Right atrium auricular region (tissue), 2 donors: Measurements from ENCODE around the gene ITPKB. TPM values are rescaled to one million over a fixed set of nuclear protein-coding genes. Genes with fewer than 3 reads are reported as not detected.

Experiments used
- DNase-seq: peaks from one replicate; pipeline ENCODE4 v3.0.0-alpha.2; 2019; ENCODE audit warnings: low spot score
- H3K27ac ChIP-seq, 2 donors: fragments of 200-600 bp; sonication (generic); 1 replicate in 1 of 2; 2 replicates in 1 of 2; pipeline ENCODE4 v1.5.1; 2016 to 2019
- H3K27me3 ChIP-seq, 2 donors: fragments of 200-600 bp; sonication (generic); one replicate each; pipeline versions ENCODE4 v1.5.1 to v1.6.0; 2017 to 2019
- H3K36me3 ChIP-seq: fragments of 200-600 bp; sonication (generic); one replicate; pipeline ENCODE4 v1.5.1; 2016
- H3K4me1 ChIP-seq, 2 donors: fragments of 200-600 bp; sonication (generic); one replicate each; pipeline versions ENCODE4 v1.5.1 to v1.6.0; 2017 to 2019
- H3K4me3 ChIP-seq, 2 donors: fragments of 200-600 bp; sonication (generic); 1 replicate in 1 of 2; 2 replicates in 1 of 2; pipeline ENCODE4 v1.5.1; 2017 to 2019; ENCODE audit warnings: mild to moderate bottlenecking in 1 of 2, moderate library complexity in 1 of 2
- H3K9me3 ChIP-seq, 2 donors: fragments of 200-600 bp; sonication (generic); one replicate each; pipeline ENCODE4 v1.5.1; 2019
- CTCF ChIP-seq, 2 donors: fragments of 200-600 bp; sonication (generic); IDR thresholded peaks; one replicate each; pipeline ENCODE4 v1.5.1; 2019; ENCODE audit warnings: antibody characterized with exemption in 2 of 2
- total RNA-seq, 2 donors: library from RNA; depleted of rRNA; stranded (reverse); fragments of >200 nt; gene quantifications; one replicate each; pipeline ENCODE4 v1.1.0, GENCODE V29; 2016

Gene ITPKB
- total RNA-seq, 2 donors from 2014 or later, result 10.8 to 11.0 TPM

GRCh38 chr1:226598455-226598849, 140.6 kb downstream of the ITPKB start:
- TF ChIP-seq CTCF (IDR thresholded peaks at IDR 0.05), result no peak
- Histone ChIP-seq H3K4me1 (peaks cover 0 to 18% of the 10 kb centered on the region in 2 donors), H3K27me3 (no peaks in the 10 kb centered on the region), H3K4me3 (no peak overlapping the region), H3K9me3 (peaks cover 0 to 5% of the 10 kb centered on the region in 2 donors), H3K27ac (no peak overlapping the region), H3K36me3 (no peaks in the 10 kb centered on the region)
- no peak for DNase-seq

GRCh38 chr1:226597616-226598454, 141.2 kb downstream of the ITPKB start:
- DNase-seq, result no peak
- H3K36me3 ChIP-seq, result no peaks in the 10 kb centered on the region
- no peak overlapping the region for H3K27ac ChIP-seq
- no peaks in the 10 kb centered on the region for H3K27me3 ChIP-seq
- peaks cover 0 to 11% of the 10 kb centered on the region in 2 donors for H3K4me1 ChIP-seq
- peaks cover 0 to 5% of the 10 kb centered on the region in 2 donors for H3K9me3 ChIP-seq
- H3K4me3 ChIP-seq, result no peak overlapping the region
- TF ChIP-seq CTCF (IDR thresholded peaks at IDR 0.05), result no peak

GRCh38 chr1:226596531-226597165, 142.4 kb downstream of the ITPKB start:
- H3K36me3 ChIP-seq, result no peaks in the 10 kb centered on the region
- no peak for DNase-seq
- no peak for TF ChIP-seq CTCF (IDR thresholded peaks at IDR 0.05)
- H3K4me1 ChIP-seq, result no peaks in the 10 kb centered on the region
- H3K27ac ChIP-seq, result no peak overlapping the region
- H3K9me3 ChIP-seq, result peaks cover 0 to 5% of the 10 kb centered on the region in 2 donors
- H3K4me3 ChIP-seq, result no peak overlapping the region
- no peaks in the 10 kb centered on the region for H3K27me3 ChIP-seq

GRCh38 chr1:226593541-226593940, 145.5 kb downstream of the ITPKB start:
- no peak overlapping the region for H3K4me3 ChIP-seq
- TF ChIP-seq CTCF (IDR thresholded peaks at IDR 0.05), result no peak
- DNase-seq, result no peak
- no peak overlapping the region for H3K27ac ChIP-seq
- H3K9me3 ChIP-seq, result peaks cover 0 to 5% of the 10 kb centered on the region in 2 donors
- H3K4me1 ChIP-seq, result no peaks in the 10 kb centered on the region
- no peaks in the 10 kb centered on the region for H3K27me3 ChIP-seq
- H3K36me3 ChIP-seq, result no peaks in the 10 kb centered on the region

GRCh38 chr1:226590614-226591013, 148.5 kb downstream of the ITPKB start:
- H3K27ac ChIP-seq, result no peak overlapping the region
- TF ChIP-seq CTCF (IDR thresholded peaks at IDR 0.05), result no peak
- no peak for DNase-seq
- H3K27me3 ChIP-seq, result no peaks in the 10 kb centered on the region
- H3K4me1 ChIP-seq, result no peaks in the 10 kb centered on the region
- no peak overlapping the region for H3K4me3 ChIP-seq
- H3K36me3 ChIP-seq, result no peaks in the 10 kb centered on the region
- peaks cover 0 to 3% of the 10 kb centered on the region in 2 donors for H3K9me3 ChIP-seq
